Neural cell (in vitro differentiated cells): Measurements from ENCODE around the gene RAB3C. TPM values are rescaled to one million over a fixed set of nuclear protein-coding genes. Genes with fewer than 3 reads are reported as not detected.

ENCODE experiments used
- H2AFZ ChIP-seq: fragments of 200-600, 300-800 bp; sonication (generic), shearing (Covaris generic); 2 replicates; pipeline ENCODE4 v1.6.0; 2014; ENCODE audit warnings: low read depth, mild to moderate bottlenecking, antibody characterized with exemption, low read length, moderate library complexity
- H3F3A ChIP-seq: fragments of 200-600 bp; shearing (Covaris generic); 2 replicates; pipeline ENCODE4 v1.6.1; 2016; ENCODE audit warnings: mild to moderate bottlenecking, moderate library complexity, mixed read lengths, antibody characterized with exemption, low read length; ENCODE audit not compliant: insufficient read depth, poor library complexity, severe bottlenecking
- H3K27ac ChIP-seq: fragments of 200-600, 300-800 bp; sonication (generic), shearing (Covaris generic); 2 replicates; pipeline ENCODE4 v1.5.1; 2014; ENCODE audit warnings: mild to moderate bottlenecking, low read length, moderate library complexity
- H3K27me3 ChIP-seq: fragments of 300-800, 200-600 bp; sonication (generic), shearing (Covaris generic); 2 replicates; pipeline ENCODE4 v1.6.0; 2014; ENCODE audit warnings: mild to moderate bottlenecking, low read depth, low read length, moderate library complexity; ENCODE audit not compliant: insufficient read depth
- H3K36me3 ChIP-seq: fragments of 300-800, 200-600 bp; sonication (generic), shearing (Covaris generic); 2 replicates; pipeline ENCODE4 v1.5.1; 2014; ENCODE audit warnings: mild to moderate bottlenecking, antibody characterized with exemption, low read length, moderate library complexity; ENCODE audit not compliant: insufficient read depth
- H3K4me2 ChIP-seq: fragments of 300-800, 200-600 bp; sonication (generic), shearing (Covaris generic); 2 replicates; pipeline ENCODE4 v1.6.0; 2014; ENCODE audit warnings: mild to moderate bottlenecking, low read length
- H3K4me3 ChIP-seq: fragments of 300-800, 200-600 bp; sonication (generic), shearing (Covaris generic); 2 replicates; pipeline ENCODE4 v1.5.1; 2014; ENCODE audit warnings: mild to moderate bottlenecking, low read length, moderate library complexity
- H3K79me2 ChIP-seq: fragments of 200-600 bp; shearing (Covaris generic); replicated peaks from 2 replicates; pipeline ENCODE4 v1.6.0; 2014; ENCODE audit warnings: mild to moderate bottlenecking, low read length, moderate library complexity; ENCODE audit not compliant: insufficient read depth
- H3K9ac ChIP-seq: fragments of 300-800, 200-600 bp; sonication (generic), shearing (Covaris generic); 2 replicates; pipeline ENCODE4 v1.6.1; 2016; ENCODE audit warnings: mild to moderate bottlenecking, low read length, mixed read lengths
- H3K9me2 ChIP-seq: fragments of 200-600 bp; shearing (Covaris generic); 2 replicates; pipeline ENCODE4 v1.6.1; 2016; ENCODE audit warnings: mild to moderate bottlenecking, low read length, mixed read lengths; ENCODE audit not compliant: insufficient read depth
- H3K9me3 ChIP-seq: fragments of 200-600, 300-800 bp; sonication (generic), shearing (Covaris generic); 2 replicates; pipeline ENCODE4 v1.6.1; 2016; ENCODE audit warnings: mild to moderate bottlenecking, mixed run types, low read length, moderate library complexity, mixed read lengths
- H4K20me1 ChIP-seq: fragments of 200-600 bp; shearing (Covaris generic); 2 replicates; pipeline ENCODE4 v1.6.1; 2016; ENCODE audit warnings: mild to moderate bottlenecking, mixed run types; ENCODE audit not compliant: insufficient read depth
- EP300 ChIP-seq: fragments of 450-650 bp; conservative IDR thresholded peaks from 2 replicates; pipeline ENCODE4 v1.6.1; 2014; ENCODE audit warnings: antibody characterized with exemption, mild to moderate bottlenecking, moderate library complexity; ENCODE audit not compliant: poor library complexity, severe bottlenecking
- EZH2 ChIP-seq: fragments of 200-600, 300-800 bp; shearing (Covaris generic), sonication (generic); IDR thresholded peaks from 2 replicates; pipeline ENCODE4 v1.6.1; 2014; ENCODE audit warnings: antibody characterized with exemption, low read length, borderline replicate concordance, mild to moderate bottlenecking; ENCODE audit not compliant: insufficient read depth, poor library complexity, severe bottlenecking
- MXI1 ChIP-seq: fragments of 450-650 bp; conservative IDR thresholded peaks from 2 replicates; pipeline ENCODE4 v1.6.1; 2014; ENCODE audit warnings: antibody characterized with exemption, mild to moderate bottlenecking; ENCODE audit not compliant: poor library complexity, severe bottlenecking
- POLR2AphosphoS5 ChIP-seq: IDR thresholded peaks from 2 replicates; pipeline ENCODE4 v1.6.1; 2012
- RAD21 ChIP-seq: fragments of 450-650 bp; conservative IDR thresholded peaks from 2 replicates; pipeline ENCODE4 v1.6.1; 2014; ENCODE audit warnings: antibody characterized with exemption, mild to moderate bottlenecking, moderate library complexity
- SMC3 ChIP-seq: fragments of 450-650 bp; conservative IDR thresholded peaks from 2 replicates; pipeline ENCODE4 v1.6.1; 2014; ENCODE audit warnings: antibody characterized with exemption, mild to moderate bottlenecking, moderate library complexity; ENCODE audit not compliant: poor library complexity
- TAF1 ChIP-seq: IDR thresholded peaks from 2 replicates; pipeline ENCODE4 v1.6.1; 2012; ENCODE audit warnings: low read depth
- polyA plus RNA-seq: library from polyadenylated mRNA; depleted of rRNA; stranded (reverse); fragments of >200 nt; gene quantifications from 2 replicates; pipeline ENCODE4 v1.2.3, GENCODE V29; 2014
- TF ChIP-seq, protein P1 (sequence below): fragments of 450-650 bp; IDR thresholded peaks from 2 replicates; pipeline ENCODE4 v1.5.1; 2014; ENCODE audit warnings: antibody characterized with exemption, mild to moderate bottlenecking, moderate library complexity; ENCODE audit not compliant: poor library complexity, severe bottlenecking
- TF ChIP-seq, protein P2 (sequence below): IDR thresholded peaks from 2 replicates; pipeline ENCODE4 v1.6.1; 2012; ENCODE audit warnings: borderline replicate concordance

Gene RAB3C
- polyA plus RNA-seq, 1 donor from 2014 or later = 94.3 TPM

GRCh38 chr5:58714046-58714445, 131.2 kb downstream of the RAB3C start:
- Histone ChIP-seq H3K9me3 (no peaks in the 10 kb centered on the region), H3K9ac (no peak overlapping the region), H3K36me3 (no peaks in the 10 kb centered on the region), H2AFZ (no peak overlapping the region), H3K9me2 (no peaks in the 10 kb centered on the region), H3K79me2 (no peaks in the 10 kb centered on the region), H3F3A (no peaks in the 10 kb centered on the region), H3K4me2 (no peak overlapping the region), H4K20me1 (no peaks in the 10 kb centered on the region), H3K27ac (no peak overlapping the region), H3K27me3 (no peaks in the 10 kb centered on the region), H3K4me3 (no peak overlapping the region)
- TF ChIP-seq SMC3 (no peak), TAF1 (no peak), MXI1 (no peak), RAD21 (no peak), EP300 (no peak), EZH2 (no peak), POLR2AphosphoS5 (no peak)
- TF ChIP-seq, protein P1, sequence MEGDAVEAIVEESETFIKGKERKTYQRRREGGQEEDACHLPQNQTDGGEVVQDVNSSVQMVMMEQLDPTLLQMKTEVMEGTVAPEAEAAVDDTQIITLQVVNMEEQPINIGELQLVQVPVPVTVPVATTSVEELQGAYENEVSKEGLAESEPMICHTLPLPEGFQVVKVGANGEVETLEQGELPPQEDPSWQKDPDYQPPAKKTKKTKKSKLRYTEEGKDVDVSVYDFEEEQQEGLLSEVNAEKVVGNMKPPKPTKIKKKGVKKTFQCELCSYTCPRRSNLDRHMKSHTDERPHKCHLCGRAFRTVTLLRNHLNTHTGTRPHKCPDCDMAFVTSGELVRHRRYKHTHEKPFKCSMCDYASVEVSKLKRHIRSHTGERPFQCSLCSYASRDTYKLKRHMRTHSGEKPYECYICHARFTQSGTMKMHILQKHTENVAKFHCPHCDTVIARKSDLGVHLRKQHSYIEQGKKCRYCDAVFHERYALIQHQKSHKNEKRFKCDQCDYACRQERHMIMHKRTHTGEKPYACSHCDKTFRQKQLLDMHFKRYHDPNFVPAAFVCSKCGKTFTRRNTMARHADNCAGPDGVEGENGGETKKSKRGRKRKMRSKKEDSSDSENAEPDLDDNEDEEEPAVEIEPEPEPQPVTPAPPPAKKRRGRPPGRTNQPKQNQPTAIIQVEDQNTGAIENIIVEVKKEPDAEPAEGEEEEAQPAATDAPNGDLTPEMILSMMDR = no peak
- TF ChIP-seq, protein P2, sequence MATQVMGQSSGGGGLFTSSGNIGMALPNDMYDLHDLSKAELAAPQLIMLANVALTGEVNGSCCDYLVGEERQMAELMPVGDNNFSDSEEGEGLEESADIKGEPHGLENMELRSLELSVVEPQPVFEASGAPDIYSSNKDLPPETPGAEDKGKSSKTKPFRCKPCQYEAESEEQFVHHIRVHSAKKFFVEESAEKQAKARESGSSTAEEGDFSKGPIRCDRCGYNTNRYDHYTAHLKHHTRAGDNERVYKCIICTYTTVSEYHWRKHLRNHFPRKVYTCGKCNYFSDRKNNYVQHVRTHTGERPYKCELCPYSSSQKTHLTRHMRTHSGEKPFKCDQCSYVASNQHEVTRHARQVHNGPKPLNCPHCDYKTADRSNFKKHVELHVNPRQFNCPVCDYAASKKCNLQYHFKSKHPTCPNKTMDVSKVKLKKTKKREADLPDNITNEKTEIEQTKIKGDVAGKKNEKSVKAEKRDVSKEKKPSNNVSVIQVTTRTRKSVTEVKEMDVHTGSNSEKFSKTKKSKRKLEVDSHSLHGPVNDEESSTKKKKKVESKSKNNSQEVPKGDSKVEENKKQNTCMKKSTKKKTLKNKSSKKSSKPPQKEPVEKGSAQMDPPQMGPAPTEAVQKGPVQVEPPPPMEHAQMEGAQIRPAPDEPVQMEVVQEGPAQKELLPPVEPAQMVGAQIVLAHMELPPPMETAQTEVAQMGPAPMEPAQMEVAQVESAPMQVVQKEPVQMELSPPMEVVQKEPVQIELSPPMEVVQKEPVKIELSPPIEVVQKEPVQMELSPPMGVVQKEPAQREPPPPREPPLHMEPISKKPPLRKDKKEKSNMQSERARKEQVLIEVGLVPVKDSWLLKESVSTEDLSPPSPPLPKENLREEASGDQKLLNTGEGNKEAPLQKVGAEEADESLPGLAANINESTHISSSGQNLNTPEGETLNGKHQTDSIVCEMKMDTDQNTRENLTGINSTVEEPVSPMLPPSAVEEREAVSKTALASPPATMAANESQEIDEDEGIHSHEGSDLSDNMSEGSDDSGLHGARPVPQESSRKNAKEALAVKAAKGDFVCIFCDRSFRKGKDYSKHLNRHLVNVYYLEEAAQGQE = no peak

DNA sequence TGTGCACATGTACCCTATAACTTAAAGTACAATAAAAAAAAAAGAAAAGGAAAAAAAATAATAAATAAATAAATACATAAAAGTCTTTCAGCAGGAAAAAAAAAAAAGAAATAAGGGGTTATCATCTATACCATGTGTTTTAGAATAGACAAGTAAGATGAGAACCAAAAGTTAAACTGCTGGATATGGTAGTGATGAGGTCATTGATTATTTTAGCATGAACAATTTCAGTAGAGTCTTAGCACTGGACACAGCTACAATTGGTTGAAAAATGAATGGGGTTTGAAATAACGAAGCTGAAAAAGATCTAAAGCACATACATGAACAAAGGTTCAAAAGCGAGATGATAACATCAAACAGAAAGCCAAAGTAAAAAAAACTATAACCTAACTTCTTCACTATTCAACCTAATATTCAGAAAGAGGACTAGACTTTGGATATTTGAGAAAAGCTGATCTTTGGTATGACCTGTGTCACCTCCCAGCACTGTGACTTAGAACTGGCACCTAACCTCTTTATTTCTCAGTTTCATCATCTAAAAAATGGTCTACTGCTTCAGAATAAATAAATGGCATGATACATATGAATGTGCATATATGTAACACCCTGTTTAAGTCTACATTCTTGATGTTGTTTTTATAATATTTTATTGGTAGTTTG, 133.3 kb downstream of the RAB3C start:
- no peak for TF ChIP-seq RAD21
- Histone ChIP-seq H3F3A (no peaks in the 10 kb centered on the region), H3K4me2 (peak overlapping the region; percentile 16), H3K9me3 (no peaks in the 10 kb centered on the region), H3K9me2 (no peaks in the 10 kb centered on the region), H3K79me2 (no peaks in the 10 kb centered on the region), H3K27ac (peak overlapping the region; percentile 87), H4K20me1 (no peaks in the 10 kb centered on the region), H3K27me3 (no peaks in the 10 kb centered on the region), H3K4me3 (no peak overlapping the region), H3K36me3 (no peaks in the 10 kb centered on the region), H3K9ac (no peak overlapping the region), H2AFZ (no peak overlapping the region)

DNA sequence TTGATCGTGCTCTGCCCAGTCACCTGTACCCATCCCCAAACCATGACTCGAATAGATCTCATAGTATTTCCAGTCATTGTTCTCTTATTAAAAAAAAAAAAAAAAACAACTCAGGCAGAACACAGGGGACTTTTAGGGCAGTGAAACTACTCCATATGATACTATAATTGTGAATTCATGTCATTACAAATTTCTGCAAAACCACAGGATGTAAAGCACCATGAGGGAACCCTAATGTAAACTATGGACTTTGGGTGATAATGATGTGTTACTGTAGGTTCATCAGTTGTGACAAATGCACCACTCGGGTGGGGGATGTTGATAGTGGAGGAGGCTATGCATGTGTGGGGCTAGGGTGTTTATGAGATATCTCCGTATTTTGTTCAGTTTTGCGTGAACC, 133.8 kb downstream of the RAB3C start:
- Histone ChIP-seq H3K79me2 (no peaks in the 10 kb centered on the region), H3F3A (no peaks in the 10 kb centered on the region), H3K27me3 (no peaks in the 10 kb centered on the region), H3K4me3 (peak overlapping the region; percentile 47), H2AFZ (no peak overlapping the region), H3K27ac (peak overlapping the region; percentile 87), H3K9me3 (no peaks in the 10 kb centered on the region), H3K36me3 (no peaks in the 10 kb centered on the region), H3K9ac (no peak overlapping the region), H3K9me2 (no peaks in the 10 kb centered on the region), H3K4me2 (peak overlapping the region; percentile 16), H4K20me1 (no peaks in the 10 kb centered on the region)
- TF ChIP-seq TAF1 (no peak), SMC3 (no peak), POLR2AphosphoS5 (no peak), EZH2 (no peak), EP300 (no peak), RAD21 (no peak), MXI1 (no peak)
- TF ChIP-seq, protein P2 = no peak
- TF ChIP-seq, protein P1 = no peak
